HepG2 (cell line): ENCODE results near the gene KRTDAP. TPM values are rescaled to one million over a fixed set of nuclear protein-coding genes. Genes with fewer than 3 reads are reported as not detected.

Experiments
- ATAC-seq: fragments of 200-7000 bp; cut with Tn5 transposase; 3 replicates; pipeline ENCODE4 v1.9.1; 2020; ENCODE audit warnings: mild to moderate bottlenecking, moderate library complexity
- BruUV-seq: library from RNA; stranded (reverse); fragments of 400-500 nt; replicated peaks from 2 replicates; lab custom pipeline; 2021; lab: Mats Ljungman, UMichigan
- CTCF ChIA-PET: fragments of 300-600 bp; formaldehyde crosslinking; extraction: SDS; loops from one replicate; lab custom pipeline; 2021; ENCODE audit warnings: low total read pairs, inconsistent platforms, low intra/inter-chr PET ratio; lab: Yijun Ruan, JAX
- POLR2A ChIA-PET: fragments of 350-600 bp; sonication (Branson Sonifier 250); formaldehyde crosslinking; loops from one replicate; lab custom pipeline; 2020; ENCODE audit warnings: antibody characterized with exemption, inconsistent platforms; lab: Yijun Ruan, JAX
- DNase-seq: peaks from one replicate; pipeline ENCODE4 v3.0.0-alpha.2; 2015; ENCODE audit warnings: low spot score
- FAIRE-seq: peaks from 3 replicates; lab custom pipeline; 2011; peaks lifted over from hg19 to GRCh38; lab: Jason Lieb, UNC
- H2AFZ ChIP-seq: one replicate; pipeline ENCODE4 v1.6.1; 2011; ENCODE audit warnings: low read length, inconsistent platforms
- H3K27ac ChIP-seq: fragments of 300-600 bp; 3 replicates; pipeline ENCODE4 v1.8.0; 2011; ENCODE audit warnings: mixed run types, mild to moderate bottlenecking, mixed read lengths, low read length, inconsistent platforms; ENCODE audit not compliant: insufficient read depth; ENCODE audit errors: extremely low read length
- H3K27me3 ChIP-seq, 2 experiments: fragments of 200-600 bp in 1 of 2; 2 replicates in 1 of 2; 3 replicates in 1 of 2; pipeline versions ENCODE4 v1.6.0 to v1.8.0; 2011; ENCODE audit warnings: low read length in 2 of 2, mild to moderate bottlenecking in 2 of 2, moderate library complexity in 2 of 2, inconsistent platforms in 1 of 2; ENCODE audit not compliant: insufficient read depth in 2 of 2, control insufficient read depth in 1 of 2
- H3K36me3 ChIP-seq, 2 experiments: fragments of 200-600 bp in 1 of 2; replicated peaks in 1 of 2; 2 replicates in 1 of 2; 3 replicates in 1 of 2; pipeline versions ENCODE4 v1.5.1 to v1.8.0; 2011; ENCODE audit warnings: low read length in 2 of 2, inconsistent platforms in 1 of 2; ENCODE audit not compliant: insufficient read depth in 2 of 2, control insufficient read depth in 1 of 2
- H3K4me1 ChIP-seq: 2 replicates; pipeline ENCODE4 v1.5.1; 2012; ENCODE audit warnings: low read length, inconsistent platforms; ENCODE audit not compliant: insufficient read depth
- H3K4me2 ChIP-seq: 2 replicates; pipeline ENCODE4 v1.6.0; 2011; ENCODE audit warnings: low read depth, low read length, inconsistent platforms
- H3K4me3 ChIP-seq, 3 experiments: fragments of 200-600 bp in 1 of 3; sonication (generic), shearing (Covaris generic) in 1 of 3; replicated peaks in 1 of 3; 2 replicates each; pipeline ENCODE4 v1.5.1; 2011 to 2016; ENCODE audit warnings: low read length in 3 of 3, inconsistent platforms in 2 of 3, low read depth in 2 of 3, mild to moderate bottlenecking in 2 of 3, control low read depth in 1 of 3, mixed read lengths in 1 of 3; ENCODE audit not compliant: insufficient read depth in 1 of 3
- H3K79me2 ChIP-seq: one replicate; pipeline ENCODE4 v1.6.1; 2011; ENCODE audit warnings: low read length, inconsistent platforms; ENCODE audit not compliant: insufficient read depth
- H3K9ac ChIP-seq: 2 replicates; pipeline ENCODE4 v1.6.0; 2011; ENCODE audit warnings: mild to moderate bottlenecking, low read depth, low read length, inconsistent platforms; ENCODE audit not compliant: insufficient read depth
- H3K9me3 ChIP-seq: 2 replicates; pipeline ENCODE4 v1.5.1; 2012; ENCODE audit warnings: mild to moderate bottlenecking, low read length
- H4K20me1 ChIP-seq: 2 replicates; pipeline ENCODE4 v1.6.0; 2011; ENCODE audit warnings: inconsistent platforms, mild to moderate bottlenecking, low read length, moderate library complexity; ENCODE audit not compliant: insufficient read depth
- ESRRA ChIP-seq: sonication (generic); formaldehyde crosslinking; IDR thresholded peaks from 2 replicates; pipeline ENCODE4 v1.5.1; 2020; ENCODE audit warnings: mild to moderate bottlenecking, low read depth, missing genetic modification reagents
- FIP1L1 ChIP-seq: fragments of 200-400 bp; formaldehyde crosslinking; IDR thresholded peaks from 2 replicates; pipeline ENCODE4 v1.6.1; 2018; ENCODE audit warnings: low read depth, mild to moderate bottlenecking, low read length, moderate library complexity, borderline replicate concordance; ENCODE audit not compliant: insufficient read depth
- GATAD2A ChIP-seq: IDR thresholded peaks from 2 replicates; pipeline ENCODE4 v1.6.1; 2016
- IRF2 ChIP-seq: IDR thresholded peaks from 2 replicates; pipeline ENCODE4 v1.6.1; 2018; ENCODE audit warnings: missing genetic modification reagents, missing compliant biosample characterization
- KLF11 ChIP-seq: IDR thresholded peaks from 2 replicates; pipeline ENCODE4 v1.6.1; 2016; ENCODE audit warnings: missing compliant biosample characterization
- NFE2L2 ChIP-seq: fragments of 150-350 bp; IDR thresholded peaks from 2 replicates; pipeline ENCODE4 v1.6.1; 2014; ENCODE audit warnings: low read length
- ZNF20 ChIP-seq: sonication (generic); formaldehyde crosslinking; IDR thresholded peaks from 2 replicates; pipeline ENCODE4 v1.4.0; 2020; ENCODE audit warnings: mild to moderate bottlenecking, moderate library complexity, missing genetic modification reagents
- ZNF230 ChIP-seq: sonication (generic); formaldehyde crosslinking; IDR thresholded peaks from 2 replicates; pipeline ENCODE4 v1.4.0; 2020; ENCODE audit warnings: mild to moderate bottlenecking, missing genetic modification reagents
- ZNF232 ChIP-seq: sonication (generic); formaldehyde crosslinking; IDR thresholded peaks from 2 replicates; pipeline ENCODE4 v1.4.0; 2020; ENCODE audit warnings: missing genetic modification reagents, borderline replicate concordance
- ZNF761 ChIP-seq: sonication (generic); formaldehyde crosslinking; conservative IDR thresholded peaks from 2 replicates; pipeline ENCODE4 v1.4.0; 2020; ENCODE audit warnings: mild to moderate bottlenecking, missing genetic modification reagents
- ZZZ3 ChIP-seq: sonication (generic); formaldehyde crosslinking; IDR thresholded peaks from 2 replicates; pipeline ENCODE4 v1.4.0; 2020; ENCODE audit warnings: missing genetic modification reagents, mild to moderate bottlenecking, borderline replicate concordance
- WGBS: methylation state at CpG from one replicate; pipeline ENCODE4 v1.1.6; 2017; ENCODE audit warnings: low lambda C conversion rate; 5-methylcytosine and 5-hydroxymethylcytosine counted together
- in situ Hi-C: cut with HindIII; loops from 2 replicates; pipeline ENCODE4 v1.10.0; 2017; ENCODE audit warnings: low pct_unique_long_range_greater_than_20kb; ENCODE audit not compliant: extremely low pct_ligation_motif_present
- intact Hi-C: fragments of 100-400 bp; cut with micrococcal nuclease; formaldehyde crosslinking; loops from one replicate; pipeline ENCODE4 v1.10.0; 2022; ENCODE audit not compliant: unreplicated experiment
- polyA plus RNA-seq, 8 experiments: library from polyadenylated mRNA; depleted of rRNA in 3 of 8; stranded (reverse) in 7 of 8; unstranded in 1 of 8; fragments of >200 nt; fragmentation: Illumina TruSeq in 4 of 8; extraction: Trizol in 4 of 8; gene quantifications; 2 replicates each; pipeline versions ENCODE4 v1.2.1 to v1.2.3, GENCODE V29; 2011 to 2016; ENCODE audit warnings: low read depth in 4 of 8, missing spikeins in 1 of 8, mixed read lengths in 1 of 8; ENCODE audit not compliant: insufficient read depth in 1 of 8
- total RNA-seq, 5 experiments: library from RNA; depleted of rRNA; stranded (reverse); fragments of >200 nt; fragmentation: Illumina TruSeq; extraction: Trizol; gene quantifications; 2 replicates each; pipeline ENCODE4 v1.2.3, GENCODE V29; 2016; ENCODE audit warnings: low read depth in 1 of 5
- TF ChIP-seq, protein P1 (sequence below): sonication (generic); formaldehyde crosslinking; IDR thresholded peaks from 2 replicates; pipeline ENCODE4 v1.4.0; 2020; ENCODE audit warnings: missing genetic modification reagents
- TF ChIP-seq, protein P2 (sequence below): sonication (generic); formaldehyde crosslinking; IDR thresholded peaks from 2 replicates; pipeline ENCODE4 v1.5.1; 2020; ENCODE audit warnings: missing genetic modification reagents, mild to moderate bottlenecking, borderline replicate concordance

KRTDAP gene
- total and polyA plus RNA-seq, 2 of the 13 experiments (the other 11 are each of a cell fraction or from before 2014, with no cell fraction given): 0.86 to 1.5 TPM

DNA sequence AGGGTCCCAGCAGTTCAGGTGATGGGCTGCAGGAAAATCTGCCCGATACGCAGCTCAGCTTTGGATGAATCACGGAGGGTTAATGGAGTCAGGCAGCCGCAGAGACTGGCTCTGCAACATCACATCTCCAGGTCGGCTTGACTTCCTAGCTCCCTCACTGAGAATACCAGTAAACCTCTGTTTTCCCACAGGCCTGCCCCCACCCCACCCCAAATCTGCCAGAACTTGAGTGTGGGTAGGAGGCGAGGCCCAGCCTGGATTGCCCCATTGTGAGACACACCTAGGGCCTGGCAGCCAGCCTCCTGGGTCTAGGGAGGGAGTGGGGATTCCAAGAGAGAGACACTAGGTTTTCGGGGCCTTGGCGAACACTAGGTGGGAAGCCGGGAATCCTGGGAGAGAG lies 3.7 kb upstream of the KRTDAP start:
- Histone ChIP-seq H3K9me3 (no peaks in the 10 kb centered on the region), H3K4me2 (no peak overlapping the region), H3K36me3 (no peaks in the 10 kb centered on the region), H3K79me2 (no peaks in the 10 kb centered on the region), H4K20me1 (no peaks in the 10 kb centered on the region), H3K27me3 (no peaks in the 10 kb centered on the region), H3K9ac (no peak overlapping the region), H3K4me3 (no peak overlapping the region), H2AFZ (no peak overlapping the region), H3K27ac (no peak overlapping the region), H3K4me1 (peaks cover 15% of the 10 kb centered on the region)
- in situ Hi-C loops: no loop called here
- POLR2A ChIA-PET: no interaction called here
- ATAC-seq (no peak), DNase-seq (no peak), FAIRE-seq (no peak)
- WGBS: 87% methylated on average over 9 of the region's 9 CpGs
- BruUV-seq: no TSS peak
- CTCF ChIA-PET: interaction anchor here (2.6 kb wide), 1 partner anchor 141 kb away, joined by 30 read pairs; no protein-coding TSS in a partner anchor
- no peak for TF ChIP-seq ZNF761 (CRISPR knock-in tag)
- TF ChIP-seq ZNF20: no peak
- TF ChIP-seq GATAD2A (CRISPR knock-in tag): no peak
- no peak for TF ChIP-seq ZNF230 (CRISPR knock-in tag)
- no peak for TF ChIP-seq ESRRA
- no peak for TF ChIP-seq ZZZ3 (CRISPR knock-in tag)
- no peak for TF ChIP-seq ZNF232 (CRISPR knock-in tag)
- TF ChIP-seq KLF11 (CRISPR knock-in tag): no peak
- no peak for TF ChIP-seq FIP1L1
- TF ChIP-seq IRF2 (CRISPR knock-in tag): no peak
- TF ChIP-seq, protein P1, sequence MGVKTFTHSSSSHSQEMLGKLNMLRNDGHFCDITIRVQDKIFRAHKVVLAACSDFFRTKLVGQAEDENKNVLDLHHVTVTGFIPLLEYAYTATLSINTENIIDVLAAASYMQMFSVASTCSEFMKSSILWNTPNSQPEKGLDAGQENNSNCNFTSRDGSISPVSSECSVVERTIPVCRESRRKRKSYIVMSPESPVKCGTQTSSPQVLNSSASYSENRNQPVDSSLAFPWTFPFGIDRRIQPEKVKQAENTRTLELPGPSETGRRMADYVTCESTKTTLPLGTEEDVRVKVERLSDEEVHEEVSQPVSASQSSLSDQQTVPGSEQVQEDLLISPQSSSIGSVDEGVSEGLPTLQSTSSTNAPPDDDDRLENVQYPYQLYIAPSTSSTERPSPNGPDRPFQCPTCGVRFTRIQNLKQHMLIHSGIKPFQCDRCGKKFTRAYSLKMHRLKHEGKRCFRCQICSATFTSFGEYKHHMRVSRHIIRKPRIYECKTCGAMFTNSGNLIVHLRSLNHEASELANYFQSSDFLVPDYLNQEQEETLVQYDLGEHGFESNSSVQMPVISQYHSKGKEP (CRISPR knock-in tag): no peak
- TF ChIP-seq, protein P2, sequence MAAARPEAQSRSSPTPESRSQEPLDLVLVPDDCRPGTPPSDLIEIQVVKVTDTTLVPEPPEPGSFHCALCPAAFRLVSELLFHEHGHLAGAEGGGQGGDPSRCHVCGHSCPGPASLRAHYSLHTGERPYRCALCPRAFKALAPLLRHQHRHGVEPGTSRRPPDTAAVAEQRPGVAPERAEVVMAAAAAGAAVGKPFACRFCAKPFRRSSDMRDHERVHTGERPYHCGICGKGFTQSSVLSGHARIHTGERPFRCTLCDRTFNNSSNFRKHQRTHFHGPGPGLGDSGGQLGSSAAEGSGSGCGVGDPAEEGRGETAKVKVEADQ: no peak
- no peak for TF ChIP-seq NFE2L2
- intact Hi-C loops: loop anchor here (1.0 to 10.0 kb wide), 2 partner anchors 74 to 249 kb away; partner anchors contain the start of gene LSR
